Left kidney (tissue), 2 donors: ENCODE data around the gene PNLIPRP2. TPM values are rescaled to one million over a fixed set of nuclear protein-coding genes. Genes with fewer than 3 reads are reported as not detected.

Source experiments
- DNase-seq: peaks from one replicate; pipeline ENCODE4 v3.0.0-alpha.2; 2013
- polyA plus RNA-seq: library from polyadenylated mRNA; unstranded; fragments of 120-200 nt; gene quantifications from one replicate; pipeline ENCODE4 v1.2.1, GENCODE V29; 2013; ENCODE audit not compliant: insufficient read length

Gene PNLIPRP2
- polyA plus RNA-seq, 1 donor: not detected

- no peak for DNase-seq
These were observed 8.5 kb upstream of the PNLIPRP2 start for GRCh38 chr10:116612107-116612769.

- DNase-seq: no peak
These were observed 7.3 kb upstream of the PNLIPRP2 start for GRCh38 chr10:116613471-116613870.

GRCh38 chr10:116614796-116615195, 6.0 kb upstream of the PNLIPRP2 start:
- DNase-seq: no peak

- DNase-seq: no peak
These were observed 5.5 kb upstream of the PNLIPRP2 start for GRCh38 chr10:116615199-116615776.

GRCh38 chr10:116621476-116621875, 723 bp downstream of the PNLIPRP2 start:
- DNase-seq: no peak

GRCh38 chr10:116621934-116622655, 1.3 kb downstream of the PNLIPRP2 start:
- DNase-seq: no peak

GRCh38 chr10:116625845-116626244, 5.1 kb downstream of the PNLIPRP2 start:
- DNase-seq: no peak

- DNase-seq: no peak
These were observed 6.1 kb downstream of the PNLIPRP2 start for GRCh38 chr10:116626815-116627214.

GRCh38 chr10:116627386-116627933, 6.7 kb downstream of the PNLIPRP2 start:
- peak; percentile 28 for DNase-seq

- DNase-seq: no peak
These were observed 8.6 kb downstream of the PNLIPRP2 start for GRCh38 chr10:116629340-116629739.

- no peak for DNase-seq
These were observed 9.3 kb downstream of the PNLIPRP2 start for GRCh38 chr10:116630020-116630419.

GRCh38 chr10:116631871-116632295, 11.1 kb downstream of the PNLIPRP2 start:
- no peak for DNase-seq

- DNase-seq: no peak
These were observed 12.0 kb downstream of the PNLIPRP2 start for GRCh38 chr10:116632596-116633215.

- DNase-seq: no peak
These were observed 12.5 kb downstream of the PNLIPRP2 start for GRCh38 chr10:116633216-116633600.

- DNase-seq: no peak
These were observed 13.6 kb downstream of the PNLIPRP2 start for GRCh38 chr10:116634126-116634975.

GRCh38 chr10:116636385-116636784, 15.6 kb downstream of the PNLIPRP2 start:
- DNase-seq: no peak

GRCh38 chr10:116636976-116637375, 16.2 kb downstream of the PNLIPRP2 start:
- DNase-seq: no peak

- no peak for DNase-seq
These were observed 17.1 kb downstream of the PNLIPRP2 start for GRCh38 chr10:116637830-116638229.

- DNase-seq: no peak
These were observed 25.7 kb downstream of the PNLIPRP2 start for GRCh38 chr10:116646502-116646901.

- no peak for DNase-seq
These were observed 28.1 kb downstream of the PNLIPRP2 start for GRCh38 chr10:116648903-116649302.

GRCh38 chr10:116653885-116654284, 33.1 kb downstream of the PNLIPRP2 start:
- no peak for DNase-seq

GRCh38 chr10:116654816-116655215, 34.1 kb downstream of the PNLIPRP2 start:
- no peak for DNase-seq
